Keratinocyte (primary cell): ENCODE results near the gene ALOX15B. TPM values are rescaled to one million over a fixed set of nuclear protein-coding genes. Genes with fewer than 3 reads are reported as not detected.

Experiments
- DNase-seq: peaks from one replicate; pipeline ENCODE4 v3.0.0-alpha.2; 2011; ENCODE audit warnings: low read depth, missing footprints, low spot score
- FAIRE-seq: peaks from 2 replicates; lab custom pipeline; 2011; peaks lifted over from hg19 to GRCh38; lab: Jason Lieb, UNC
- H2AFZ ChIP-seq: 2 replicates; pipeline ENCODE4 v1.6.0; 2012; ENCODE audit warnings: low read length, control low read depth, inconsistent platforms; ENCODE audit not compliant: control insufficient read depth
- H3K27ac ChIP-seq: 2 replicates; pipeline ENCODE4 v1.5.1; 2011; ENCODE audit warnings: low read length; ENCODE audit not compliant: control insufficient read depth, insufficient read depth
- H3K27me3 ChIP-seq: 3 replicates; pipeline ENCODE4 v1.6.0; 2011; ENCODE audit warnings: low read length; ENCODE audit not compliant: control insufficient read depth, insufficient read depth; ENCODE audit errors: extremely low read depth
- H3K36me3 ChIP-seq, 2 experiments: 2 replicates in 1 of 2; 3 replicates in 1 of 2; pipeline ENCODE4 v1.5.1; 2011; ENCODE audit warnings: low read length in 2 of 2, mild to moderate bottlenecking in 1 of 2; ENCODE audit not compliant: control insufficient read depth in 2 of 2, insufficient read depth in 2 of 2; ENCODE audit errors: extremely low read depth in 1 of 2
- H3K4me1 ChIP-seq: 3 replicates; pipeline ENCODE4 v1.5.1; 2011; ENCODE audit warnings: low read length; ENCODE audit not compliant: control insufficient read depth, insufficient read depth; ENCODE audit errors: extremely low read depth
- H3K4me2 ChIP-seq: 3 replicates; pipeline ENCODE4 v1.6.0; 2011; ENCODE audit warnings: low read depth, low read length; ENCODE audit not compliant: control insufficient read depth, insufficient read depth; ENCODE audit errors: extremely low read depth
- H3K4me3 ChIP-seq, 3 experiments: fragments of 200-600 bp in 1 of 3; sonication (generic) in 1 of 3; 2 replicates in 2 of 3; 3 replicates in 1 of 3; pipeline ENCODE4 v1.5.1; 2011 to 2016; ENCODE audit warnings: low read length in 3 of 3, mild to moderate bottlenecking in 3 of 3, control low read depth in 2 of 3, inconsistent platforms in 1 of 3, low read depth in 1 of 3, mixed read lengths in 1 of 3, mixed run types in 1 of 3, moderate library complexity in 1 of 3; ENCODE audit not compliant: control insufficient read depth in 2 of 3, insufficient read depth in 2 of 3; ENCODE audit errors: extremely low read depth in 1 of 3
- H3K79me2 ChIP-seq: 2 replicates; pipeline ENCODE4 v1.6.0; 2012; ENCODE audit warnings: low read length; ENCODE audit not compliant: control insufficient read depth, insufficient read depth
- H3K9ac ChIP-seq: 3 replicates; pipeline ENCODE4 v1.6.0; 2011; ENCODE audit warnings: low read length; ENCODE audit not compliant: control insufficient read depth, insufficient read depth; ENCODE audit errors: extremely low read depth
- H3K9me1 ChIP-seq: 3 replicates; pipeline ENCODE4 v1.6.0; 2011; ENCODE audit warnings: low read length; ENCODE audit not compliant: control insufficient read depth, insufficient read depth; ENCODE audit errors: extremely low read depth
- H3K9me3 ChIP-seq: 2 replicates; pipeline ENCODE4 v1.5.1; 2012; ENCODE audit warnings: low read depth, low read length; ENCODE audit not compliant: control insufficient read depth
- H4K20me1 ChIP-seq: 3 replicates; pipeline ENCODE4 v1.6.0; 2011; ENCODE audit warnings: low read length; ENCODE audit not compliant: control insufficient read depth, insufficient read depth; ENCODE audit errors: extremely low read depth
- CTCF ChIP-seq, 3 experiments: IDR thresholded peaks in 1 of 3; conservative IDR thresholded peaks in 1 of 3; optimal IDR thresholded peaks in 1 of 3; 2 replicates in 2 of 3; 3 replicates in 1 of 3; pipeline versions ENCODE3 to v1.5.1; 2011; ENCODE audit warnings: low read length in 3 of 3, mild to moderate bottlenecking in 3 of 3, moderate library complexity in 2 of 3, control low read depth in 1 of 3, inconsistent platforms in 1 of 3; ENCODE audit not compliant: insufficient read depth in 2 of 3; ENCODE audit errors: extremely low read depth in 1 of 3
- EZH2 ChIP-seq: IDR thresholded peaks from one replicate; pipeline ENCODE4 v1.6.1; 2012; ENCODE audit warnings: inconsistent platforms, mild to moderate bottlenecking, low read length, moderate library complexity
- dilution Hi-C: fragments of 300-500 bp; cut with MboI; formaldehyde crosslinking; loops from one replicate; pipeline ENCODE4 v1.7.0; 2020; ENCODE audit warnings: low sequenced_read_pairs; ENCODE audit not compliant: extremely low pct_ligation_motif_present
- polyA plus RNA-seq, 5 experiments: library from polyadenylated mRNA; depleted of rRNA in 3 of 5; stranded (reverse) in 3 of 5; stranded (forward) in 1 of 5; unstranded in 1 of 5; fragments of >200 nt; gene quantifications; 1 replicate in 1 of 5; 2 replicates in 3 of 5; 3 replicates in 1 of 5; pipeline versions ENCODE4 v1.2.1 to v1.2.3, GENCODE V29; 2011 to 2012; ENCODE audit warnings: missing spikeins in 2 of 5, low read depth in 1 of 5, low replicate concordance in 1 of 5

Gene ALOX15B
- polyA plus RNA-seq, 1 donor (not counting 4 experiments of a cell fraction or from before 2014, with no cell fraction given): 29.7 TPM

- Histone ChIP-seq H4K20me1 (no peaks in the 10 kb centered on the region), H3K4me3 (no peak overlapping the region), H2AFZ (no peak overlapping the region), H3K79me2 (no peaks in the 10 kb centered on the region), H3K27me3 (no peaks in the 10 kb centered on the region), H3K9me3 (no peaks in the 10 kb centered on the region), H3K4me1 (peaks cover 20% of the 10 kb centered on the region), H3K4me2 (peak overlapping the region; percentile 23), H3K27ac (no peak overlapping the region), H3K36me3 (no peaks in the 10 kb centered on the region), H3K9me1 (no peaks in the 10 kb centered on the region), H3K9ac (no peak overlapping the region)
- no peak for TF ChIP-seq CTCF (optimal IDR thresholded peaks at IDR 0.05 in 1 of 3, IDR thresholded peaks at IDR 0.05 in 1 of 3, conservative IDR thresholded peaks at IDR 0.05 in 1 of 3; ENCODE audit: extremely low read depth in 1 of 3, insufficient read depth in 2 of 3, low read length in 3 of 3)
- no peak for TF ChIP-seq EZH2
- dilution Hi-C loops: no loop called here
- DNase-seq (peak; percentile 26), FAIRE-seq (peak; percentile 46)
Measured at GRCh38 chr17:8056232-8056975, 17.5 kb downstream of the ALOX15B start.

GRCh38 chr17:8056976-8057625, 18.2 kb downstream of the ALOX15B start:
- H3K36me3 ChIP-seq: no peaks in the 10 kb centered on the region
- no peaks in the 10 kb centered on the region for H3K79me2 ChIP-seq
- no peak overlapping the region for H3K4me3 ChIP-seq
- no peaks in the 10 kb centered on the region for H3K9me1 ChIP-seq
- dilution Hi-C loops: no loop called here
- H3K27me3 ChIP-seq: no peaks in the 10 kb centered on the region
- FAIRE-seq (no peak), DNase-seq (no peak)
- H3K4me2 ChIP-seq: no peak overlapping the region
- TF ChIP-seq CTCF (optimal IDR thresholded peaks at IDR 0.05 in 1 of 3, IDR thresholded peaks at IDR 0.05 in 1 of 3, conservative IDR thresholded peaks at IDR 0.05 in 1 of 3; ENCODE audit: extremely low read depth in 1 of 3, insufficient read depth in 2 of 3, low read length in 3 of 3): no peak
- no peak for TF ChIP-seq EZH2
- H4K20me1 ChIP-seq: no peaks in the 10 kb centered on the region
- peaks cover 20% of the 10 kb centered on the region for H3K4me1 ChIP-seq
- H3K9ac ChIP-seq: no peak overlapping the region
- H3K9me3 ChIP-seq: no peaks in the 10 kb centered on the region
- H2AFZ ChIP-seq: no peak overlapping the region
- no peak overlapping the region for H3K27ac ChIP-seq
